Caki2 (cell line): ENCODE measurements around the gene QTRT2. TPM values are rescaled to one million over a fixed set of nuclear protein-coding genes. Genes with fewer than 3 reads are reported as not detected.

Experiments
- DNase-seq: peaks from one replicate; pipeline ENCODE4 v3.0.0-alpha.2; 2015; ENCODE audit warnings: low read depth
- in situ Hi-C: cut with HindIII; loops from 2 replicates; pipeline ENCODE4 v1.10.0; 2016; ENCODE audit warnings: low sequenced_read_pairs, low pct_unique_long_range_greater_than_20kb, mixed read lengths
- total RNA-seq: library from RNA; depleted of rRNA; stranded (reverse); fragments of >200 nt; shearing (Covaris generic); gene quantifications from 2 replicates; pipeline ENCODE4 v1.2.3, GENCODE V29; 2014; ENCODE audit warnings: low replicate concordance

The QTRT2 gene
- total RNA-seq, 1 experiment from 2014 or later: 25.0 TPM

DNA sequence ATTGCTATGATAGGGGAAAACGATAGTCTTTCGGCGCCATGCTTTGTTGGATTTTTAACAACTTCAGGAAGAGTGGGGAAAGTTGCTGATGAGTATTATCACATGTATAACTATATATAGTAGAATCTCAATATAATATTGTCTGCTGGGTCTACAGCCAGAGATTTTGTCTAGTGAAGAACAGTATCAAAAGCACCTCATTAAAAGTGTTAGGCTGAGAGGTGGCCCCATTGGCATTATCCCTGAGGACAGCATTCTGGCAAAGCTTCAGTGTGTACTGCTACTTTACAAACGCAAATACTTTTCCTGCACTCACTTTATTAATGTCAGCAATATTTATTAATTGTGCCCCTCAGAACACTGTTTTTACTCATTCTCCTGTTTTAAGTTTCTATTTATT, 11.8 kb downstream of the QTRT2 start:
- in situ Hi-C loops: no loop called here
- no peak for DNase-seq

DNA sequence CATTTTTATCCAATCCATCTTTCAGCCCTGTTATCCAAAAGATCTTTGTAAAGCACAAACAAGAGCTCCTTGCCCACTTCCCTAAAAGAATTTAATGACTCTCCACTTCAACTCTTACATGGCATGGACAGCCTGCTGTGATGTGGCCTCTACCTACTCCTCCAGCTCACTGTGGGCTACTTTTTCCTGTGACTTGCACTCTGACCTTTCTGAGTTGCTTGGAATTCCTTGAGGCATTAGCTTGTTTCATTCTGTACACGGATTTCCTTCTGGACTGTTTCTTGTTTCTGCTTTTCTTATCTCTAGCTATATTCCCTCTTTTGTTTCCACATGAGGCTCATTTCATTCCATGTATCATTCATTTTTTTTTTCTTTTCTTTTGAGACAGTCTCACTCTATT, 15.2 kb downstream of the QTRT2 start:
- in situ Hi-C loops: no loop called here

DNA sequence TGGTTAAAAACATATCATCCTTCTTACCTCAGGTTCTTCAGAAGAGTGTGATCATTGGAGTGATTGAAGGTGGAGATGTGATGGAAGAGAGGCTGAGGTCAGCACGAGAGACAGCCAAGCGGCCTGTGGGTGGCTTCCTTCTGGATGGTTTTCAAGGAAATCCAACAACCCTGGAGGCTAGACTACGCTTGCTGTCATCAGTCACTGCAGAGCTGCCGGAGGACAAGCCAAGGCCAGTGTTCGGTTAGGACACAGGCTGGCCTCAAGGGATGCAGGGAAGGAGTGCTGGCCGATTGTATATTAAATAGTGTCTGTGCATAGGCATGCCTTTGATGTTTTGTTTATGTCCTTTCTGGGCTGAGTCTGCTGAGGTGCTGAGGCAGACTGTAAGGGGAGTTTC, 20.2 kb downstream of the QTRT2 start:
- in situ Hi-C loops: no loop called here
- DNase-seq: no peak

More for the DNA sequence above, 15.2 kb downstream of the QTRT2 start:
- DNase-seq: no peak

DNA sequence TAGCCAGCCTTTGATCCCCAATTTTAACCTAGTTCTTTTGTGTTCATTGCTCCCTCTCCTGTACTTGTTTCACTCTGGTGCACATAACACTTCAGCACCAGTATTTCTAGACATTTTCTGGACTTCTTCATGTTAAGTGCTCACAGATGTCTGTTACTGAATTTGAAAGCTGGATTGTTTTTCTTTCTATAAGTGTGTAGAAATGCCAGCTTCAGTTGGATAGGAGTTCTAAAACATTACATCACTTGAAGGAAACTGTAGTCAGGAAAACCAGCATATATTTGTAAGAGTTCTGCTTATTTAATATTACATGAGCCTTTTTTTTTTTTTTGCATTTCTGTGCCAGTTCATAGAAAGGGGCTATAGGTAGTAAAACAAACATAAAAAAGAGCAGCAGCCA, 21.6 kb downstream of the QTRT2 start:
- in situ Hi-C loops: no loop called here
- no peak for DNase-seq

DNA sequence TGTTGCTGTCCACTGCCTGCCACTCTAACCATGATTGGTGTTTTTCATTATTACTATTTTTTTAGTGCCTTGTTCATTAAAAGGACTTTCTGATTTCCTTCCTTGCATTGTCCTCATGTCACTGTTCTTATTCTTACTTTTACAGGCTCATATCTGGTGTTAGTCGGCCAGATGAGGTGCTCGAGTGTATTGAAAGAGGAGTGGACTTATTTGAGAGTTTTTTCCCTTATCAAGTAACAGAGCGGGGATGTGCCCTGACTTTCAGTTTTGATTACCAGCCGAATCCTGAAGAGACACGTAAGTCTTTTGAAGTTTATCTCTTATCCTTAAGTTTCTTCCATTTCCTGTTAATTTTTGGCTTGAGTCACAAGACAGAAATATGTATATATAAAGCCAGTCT, 23.2 kb downstream of the QTRT2 start:
- no peak for DNase-seq
- in situ Hi-C loops: no loop called here

DNA sequence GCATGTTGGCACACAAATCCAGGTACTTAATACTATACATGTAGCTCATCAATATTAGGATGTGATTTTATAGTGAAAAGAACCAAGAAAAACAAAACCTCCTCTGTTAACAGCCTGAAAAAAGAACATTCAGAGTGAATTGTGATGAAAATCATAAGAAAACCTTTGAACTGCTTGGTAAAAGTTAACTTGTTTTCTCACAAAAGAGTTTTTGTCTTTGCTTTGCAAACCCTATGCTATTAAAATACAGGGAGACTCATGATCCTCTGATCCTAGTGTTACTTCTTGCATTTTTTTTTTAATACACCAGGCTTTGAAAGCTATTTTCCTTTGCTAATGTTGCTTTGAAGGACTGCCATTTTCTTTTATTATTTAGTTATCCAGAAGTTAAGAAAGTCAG, 23.7 kb downstream of the QTRT2 start:
- no peak for DNase-seq
- in situ Hi-C loops: no loop called here

DNA sequence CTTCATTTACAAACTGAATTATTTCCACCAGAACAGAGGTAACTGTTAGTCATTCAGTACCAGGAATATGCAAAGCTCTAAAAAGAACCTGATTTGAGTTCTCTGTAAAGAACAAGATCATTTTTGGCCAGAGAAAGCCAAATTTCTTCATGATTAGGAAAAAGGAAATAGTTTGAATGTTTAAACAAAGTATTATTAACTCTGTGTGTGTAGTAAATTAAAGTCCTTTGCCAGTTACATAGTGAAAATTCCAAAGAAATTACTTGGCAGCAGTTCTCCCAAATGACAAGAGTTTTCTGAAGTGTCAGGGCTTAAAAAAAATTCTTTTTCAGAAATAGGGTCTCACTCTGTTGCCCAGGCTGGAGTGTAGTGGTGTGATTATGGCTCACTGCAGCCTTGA, 24.5 kb downstream of the QTRT2 start:
- in situ Hi-C loops: no loop called here
- DNase-seq: no peak

DNA sequence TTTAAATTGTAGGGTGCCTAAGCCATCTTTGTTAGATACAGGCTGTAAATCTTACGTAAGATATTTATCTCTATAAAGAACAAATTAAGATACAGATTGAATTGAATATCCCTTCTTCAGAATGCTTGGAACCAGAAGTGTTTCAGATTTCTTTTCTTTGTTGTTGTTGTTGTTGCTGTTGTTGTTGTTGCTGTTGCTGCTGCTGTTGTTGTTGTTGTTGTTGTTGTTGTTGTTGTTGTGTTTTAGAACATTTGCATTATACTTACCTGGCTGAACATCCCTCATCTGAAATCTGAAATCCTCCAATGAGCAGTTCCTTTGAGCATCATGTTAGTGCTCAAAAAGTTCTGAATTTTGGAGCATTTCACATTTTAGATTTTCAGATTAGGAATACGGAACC, 26.6 kb downstream of the QTRT2 start:
- in situ Hi-C loops: no loop called here
- no peak for DNase-seq

DNA sequence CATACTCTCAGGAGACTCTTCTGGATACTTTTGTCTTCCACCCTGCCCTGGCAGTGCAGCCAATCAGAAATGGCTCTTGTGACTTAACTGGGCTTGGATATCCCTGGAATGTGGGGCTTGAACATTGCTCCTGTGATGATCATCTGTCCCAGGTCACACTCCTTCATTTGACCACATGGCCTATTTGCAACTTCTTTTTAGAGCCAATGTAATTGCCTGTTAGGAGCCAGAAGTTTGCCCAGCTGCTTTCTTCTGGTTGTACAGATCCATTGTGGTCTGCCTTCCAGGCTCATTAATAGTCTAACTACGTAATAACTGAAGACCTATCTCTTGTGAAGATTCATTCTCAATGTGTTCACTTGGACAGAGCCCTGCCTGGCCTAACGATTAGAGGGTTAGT, 29.8 kb downstream of the QTRT2 start:
- in situ Hi-C loops: no loop called here

DNA sequence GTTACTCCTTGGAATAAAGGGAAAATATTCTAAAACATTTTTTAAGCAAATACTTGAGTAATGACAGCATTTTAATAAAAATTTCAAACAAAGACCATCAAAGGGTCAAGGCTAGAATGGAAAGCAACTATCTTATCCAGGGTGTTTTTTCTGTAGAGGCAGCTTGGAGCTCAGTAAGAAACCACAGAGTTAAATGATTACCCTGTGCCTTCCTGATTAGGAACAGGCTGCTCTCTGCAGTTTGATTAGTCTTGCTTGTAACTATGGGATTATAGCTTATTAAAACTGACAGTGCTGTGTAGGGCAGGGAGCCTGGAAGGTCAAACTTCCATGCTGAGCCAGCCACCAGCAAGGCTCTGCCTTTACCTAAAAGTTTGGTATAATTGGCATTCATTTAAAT, 33.1 kb downstream of the QTRT2 start:
- in situ Hi-C loops: no loop called here
- no peak for DNase-seq

More for the DNA sequence above, 29.8 kb downstream of the QTRT2 start:
- no peak for DNase-seq

DNA sequence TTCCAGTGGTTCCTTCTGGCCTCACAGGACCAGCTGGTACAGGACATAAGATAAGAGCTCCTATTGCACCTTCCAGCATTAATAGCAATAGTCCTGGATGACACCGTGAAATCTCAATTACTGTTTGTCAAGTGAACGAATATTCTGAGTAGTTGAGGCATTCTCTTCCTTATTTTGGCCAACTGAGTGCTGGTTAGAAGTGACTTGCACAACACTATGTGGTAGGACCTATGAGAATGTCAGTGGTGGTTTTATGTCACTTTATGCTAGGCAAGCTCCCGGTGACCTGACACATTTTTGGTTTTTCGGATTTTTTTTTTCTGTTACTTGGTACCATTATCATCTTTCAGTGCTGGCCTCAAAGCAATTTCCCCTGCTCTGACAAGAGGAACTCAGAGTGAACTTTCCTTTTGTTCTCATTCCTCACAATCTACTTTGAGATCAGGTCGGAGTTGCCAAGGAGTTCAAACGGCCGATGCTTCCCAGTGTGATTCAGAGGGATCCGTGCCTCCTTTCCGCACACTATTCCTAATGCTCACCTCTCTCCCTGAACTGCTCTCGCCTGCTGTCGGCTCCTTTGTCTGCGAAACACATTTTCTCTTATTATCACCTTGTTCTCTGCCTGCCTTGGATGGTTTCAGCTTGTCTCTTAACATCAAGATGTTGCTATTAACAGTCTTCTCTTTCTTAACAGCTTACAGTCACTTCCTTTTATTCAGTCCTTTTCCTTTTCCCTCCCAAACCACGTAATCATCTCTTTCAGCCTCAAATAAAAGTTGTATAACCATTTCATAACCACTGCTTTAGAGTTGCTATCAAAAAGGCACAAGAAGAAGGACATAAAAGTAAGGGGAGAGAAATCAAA, 35.8 kb downstream of the QTRT2 start:
- no peak for DNase-seq
- in situ Hi-C loops: no loop called here

DNA sequence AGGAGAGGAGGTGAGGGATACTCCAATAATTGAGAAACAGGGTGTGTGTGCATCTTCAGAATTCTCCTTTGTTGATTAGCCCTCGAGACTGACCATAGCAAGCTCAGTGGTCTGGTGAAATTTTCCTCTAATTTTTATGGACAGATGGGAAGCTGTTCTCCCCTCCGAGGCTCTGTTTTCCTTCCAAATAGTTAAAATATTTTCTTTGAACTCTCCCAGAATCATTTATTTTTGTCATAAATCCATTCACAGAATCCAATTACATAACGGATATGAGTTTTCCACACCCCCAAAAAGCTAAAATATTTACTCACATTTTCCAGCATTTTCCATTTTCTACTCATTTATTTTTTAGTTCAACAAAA, 36.5 kb downstream of the QTRT2 start:
- in situ Hi-C loops: no loop called here
- no peak for DNase-seq

DNA sequence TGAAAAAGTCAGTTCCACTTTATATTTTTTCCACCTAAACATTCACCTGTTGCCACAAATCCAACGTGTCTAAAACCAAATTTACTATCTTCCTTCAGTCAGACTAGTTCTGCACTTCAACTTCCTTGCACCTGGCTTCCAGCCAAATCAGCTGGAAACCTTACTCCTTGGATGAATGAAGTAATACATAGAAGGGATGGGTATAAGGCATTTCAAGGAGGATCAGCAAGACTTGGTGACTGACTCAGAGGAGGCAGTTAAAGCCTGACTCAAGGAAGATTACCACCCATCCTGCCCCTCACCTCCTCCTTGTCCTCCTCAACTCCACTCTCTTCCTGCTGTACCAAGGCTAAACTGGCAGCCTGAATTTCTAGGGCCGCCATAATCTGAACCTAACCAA, 37.1 kb downstream of the QTRT2 start:
- DNase-seq: peak; percentile 7
- in situ Hi-C loops: no loop called here

DNA sequence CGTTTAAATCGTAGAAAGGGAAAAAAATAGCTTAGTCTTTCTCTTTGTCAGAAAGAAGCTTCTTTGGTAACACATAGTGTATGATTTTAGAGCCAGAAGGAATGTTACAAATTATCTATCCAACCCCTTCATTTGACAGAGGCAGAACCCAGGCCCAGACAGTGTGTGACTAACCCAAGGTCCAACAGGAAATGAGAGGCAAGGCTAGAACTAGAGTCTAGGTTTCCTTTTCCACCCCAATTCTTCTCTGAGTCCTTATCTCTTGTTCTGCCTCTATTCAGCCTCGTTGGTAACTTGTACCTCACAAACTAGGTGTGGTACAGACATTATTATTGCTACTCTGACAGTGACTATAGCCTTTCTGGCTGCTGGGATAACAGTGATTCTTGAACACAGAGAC, 39.3 kb downstream of the QTRT2 start:
- DNase-seq: no peak
- in situ Hi-C loops: no loop called here

DNA sequence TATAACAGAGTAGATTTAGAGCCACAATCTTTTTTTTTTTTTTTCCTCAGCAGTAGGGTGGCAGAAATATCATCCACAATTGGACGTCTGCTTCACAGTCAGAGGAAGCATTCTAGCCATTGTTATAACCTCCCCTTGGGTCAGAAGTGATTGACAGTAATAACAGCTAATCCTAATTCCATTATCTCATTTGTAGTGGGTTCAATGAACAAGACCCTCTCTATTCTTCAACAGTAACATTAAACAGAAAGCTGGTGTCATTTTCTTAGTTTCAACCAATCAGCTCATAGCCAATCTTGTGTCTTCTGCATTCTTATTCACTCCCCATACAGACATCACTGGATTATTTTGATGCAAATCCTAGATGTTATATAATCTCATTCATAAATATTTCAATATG, 44.6 kb downstream of the QTRT2 start:
- DNase-seq: no peak
- in situ Hi-C loops: no loop called here

DNA sequence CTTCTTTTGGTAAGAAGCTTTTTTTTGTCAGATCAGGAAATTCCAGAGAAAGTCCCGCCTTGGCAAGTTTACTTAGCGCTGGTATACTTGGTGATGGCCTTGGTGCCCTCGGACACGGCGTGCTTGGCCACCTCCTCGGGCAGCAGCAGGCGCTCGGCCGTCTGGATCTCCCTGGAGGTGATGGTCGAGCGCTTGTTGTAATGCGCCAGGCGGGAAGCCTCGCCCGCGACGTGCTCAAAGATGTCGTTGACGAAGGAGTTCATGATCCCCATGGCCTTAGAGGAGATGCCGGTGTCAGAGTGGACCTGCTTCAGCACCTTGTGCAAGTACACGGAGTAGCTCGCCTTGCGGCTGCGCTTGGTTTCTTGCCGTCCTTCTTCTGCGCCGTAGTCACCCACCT, 46.6 kb downstream of the QTRT2 start:
- in situ Hi-C loops: no loop called here
- DNase-seq: no peak

DNA sequence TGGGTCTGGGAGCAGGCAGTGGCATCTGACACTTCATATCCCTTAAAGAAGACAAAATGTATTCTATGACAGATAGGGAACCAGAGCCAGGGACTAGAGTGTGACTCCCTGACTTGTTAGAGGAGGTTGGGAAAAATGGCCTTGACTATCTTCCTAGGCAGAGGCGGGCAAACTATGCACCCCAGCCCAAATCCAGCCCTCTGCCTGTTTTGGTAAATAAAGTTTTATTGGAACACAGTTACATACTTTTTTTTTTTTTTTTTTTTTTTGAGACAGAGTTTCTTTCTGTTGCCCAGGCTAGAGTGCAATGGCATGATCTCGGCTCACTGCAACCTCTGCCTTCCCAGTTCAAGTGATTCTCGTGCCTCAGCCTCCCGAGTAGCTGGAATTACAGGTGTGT, 47.3 kb downstream of the QTRT2 start:
- in situ Hi-C loops: no loop called here

DNA sequence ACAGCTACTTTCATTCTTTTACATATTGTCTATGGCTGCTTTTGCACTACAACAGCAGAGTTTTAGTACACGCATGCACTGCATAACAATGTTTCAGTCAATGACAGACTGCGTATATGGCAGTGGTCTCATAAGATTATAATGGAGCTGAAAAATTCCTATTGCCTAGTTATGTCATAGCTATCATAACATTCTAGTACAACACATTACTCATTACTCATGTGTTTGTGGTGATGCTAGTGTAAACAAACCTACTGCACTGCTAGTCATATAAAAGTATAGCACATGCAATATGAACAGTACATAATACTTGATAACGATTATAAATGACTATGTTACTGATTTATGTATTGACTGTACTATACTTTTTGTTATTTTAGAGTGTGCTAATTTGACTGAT, 47.9 kb downstream of the QTRT2 start:
- no peak for DNase-seq
- in situ Hi-C loops: no loop called here

More for the DNA sequence above, 47.3 kb downstream of the QTRT2 start:
- DNase-seq: no peak

DNA sequence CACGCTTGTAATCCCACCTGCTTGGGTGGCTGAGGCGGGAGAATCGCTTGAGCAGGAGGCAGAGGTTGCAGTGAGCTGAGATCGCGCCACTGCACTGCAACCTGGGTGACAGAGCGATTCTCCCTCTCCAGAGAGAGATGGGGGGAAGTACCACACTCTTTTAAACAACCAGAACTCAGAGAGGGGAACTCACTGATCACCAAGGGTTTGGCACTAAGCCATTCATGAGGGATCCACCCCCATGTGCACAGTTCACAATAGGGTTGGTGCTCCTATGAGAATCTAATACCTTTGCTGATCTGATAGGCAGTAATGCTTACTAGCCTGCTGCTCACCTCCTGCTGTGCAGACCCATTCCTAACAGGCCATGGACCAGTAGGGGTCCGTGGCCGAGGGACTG, 51.6 kb downstream of the QTRT2 start:
- in situ Hi-C loops: no loop called here

DNA sequence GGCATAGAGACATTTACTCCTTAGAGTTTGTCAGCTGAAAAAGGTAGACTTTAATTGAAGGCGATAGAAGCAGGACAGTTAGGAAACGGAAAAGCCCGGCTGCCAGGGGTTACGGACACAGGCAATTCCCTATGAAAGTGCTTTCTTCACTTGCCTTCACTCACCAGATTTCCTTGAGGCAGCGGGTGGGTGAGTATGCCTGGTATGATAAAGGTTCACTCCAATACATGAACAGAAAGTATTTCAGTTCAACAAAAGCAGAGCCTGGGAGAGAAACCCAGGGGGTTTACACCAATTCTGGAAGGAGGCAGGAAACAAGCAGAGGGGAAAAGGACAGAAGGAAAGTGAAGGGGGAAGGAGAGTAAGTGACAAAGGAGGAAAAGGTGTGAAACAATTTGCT, 53.9 kb downstream of the QTRT2 start:
- in situ Hi-C loops: no loop called here
- no peak for DNase-seq

More for the DNA sequence above, 51.6 kb downstream of the QTRT2 start:
- no peak for DNase-seq
